HG03064 (cell line): ENCODE data around the gene BPNT1.
A peak's percentile ranks its signal among the peaks of the same experiment; 100 is the strongest.

Experiments
- ATAC-seq: cut with Tn5 transposase; IDR thresholded peaks from one replicate; pipeline ENCODE4 v1.9.1; 2021; ENCODE audit warnings: low read depth; ENCODE audit not compliant: unreplicated experiment

Gene BPNT1

DNA sequence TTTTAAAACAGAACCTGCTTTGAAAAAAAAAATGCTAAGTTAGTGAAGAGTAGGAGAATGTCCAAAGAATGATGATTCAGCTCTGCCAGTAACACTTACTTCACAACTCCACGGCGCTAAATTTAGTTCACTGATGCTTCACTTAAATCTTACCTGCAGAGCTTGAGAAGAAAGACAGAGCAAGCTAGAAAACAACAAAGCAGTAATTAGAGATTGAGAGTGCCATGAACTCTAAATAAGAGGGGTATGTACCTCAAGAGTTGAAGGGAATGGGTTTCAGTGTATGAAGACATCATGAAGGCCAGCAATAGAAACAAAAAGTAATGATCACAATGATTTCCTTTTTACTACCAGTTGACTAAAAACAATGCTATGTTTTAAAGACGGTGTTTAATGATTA lies 76.1 kb downstream of the BPNT1 start:
- ATAC-seq = peak; percentile 84

DNA sequence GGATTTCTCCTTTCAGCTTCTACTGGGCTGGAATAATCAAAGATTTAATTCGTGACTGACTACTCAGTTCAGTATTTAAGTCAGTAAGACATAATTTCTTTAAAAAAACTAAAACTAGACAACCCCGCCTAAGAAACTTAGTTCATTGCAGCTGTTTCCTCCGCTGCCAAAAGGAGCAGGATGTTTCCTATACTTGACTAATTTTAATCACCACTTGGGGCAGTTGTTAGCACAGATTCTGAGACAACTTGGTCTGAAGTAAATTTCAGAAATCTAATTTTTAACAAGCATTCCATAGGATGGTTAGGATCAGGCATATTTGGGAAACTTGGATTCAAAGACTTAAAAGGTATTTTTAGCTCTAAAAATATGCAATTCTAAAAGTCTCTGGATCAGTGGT lies 77.3 kb downstream of the BPNT1 start:
- no peak for ATAC-seq

GRCh38 chr1:220011620-220012019 lies 78.0 kb downstream of the BPNT1 start:
- no peak for ATAC-seq
